Astrocyte (in vitro differentiated cells and primary cell): ENCODE results near the gene CCDC146.

Experiments
- EZH2 ChIP-seq: IDR thresholded peaks from 2 replicates; pipeline ENCODE4 v1.6.1; 2012; ENCODE audit warnings: mild to moderate bottlenecking, low read length, inconsistent platforms; ENCODE audit not compliant: insufficient read depth
- TF ChIP-seq, protein P1 (sequence below): IDR thresholded peaks from 2 replicates; pipeline ENCODE4 v1.5.1; 2011; ENCODE audit warnings: low read depth, mild to moderate bottlenecking, inconsistent platforms, low read length, moderate library complexity; ENCODE audit not compliant: insufficient read depth

GRCh38 chr7:77185866-77186265, 63.5 kb downstream of the CCDC146 start:
- TF ChIP-seq, protein P1, sequence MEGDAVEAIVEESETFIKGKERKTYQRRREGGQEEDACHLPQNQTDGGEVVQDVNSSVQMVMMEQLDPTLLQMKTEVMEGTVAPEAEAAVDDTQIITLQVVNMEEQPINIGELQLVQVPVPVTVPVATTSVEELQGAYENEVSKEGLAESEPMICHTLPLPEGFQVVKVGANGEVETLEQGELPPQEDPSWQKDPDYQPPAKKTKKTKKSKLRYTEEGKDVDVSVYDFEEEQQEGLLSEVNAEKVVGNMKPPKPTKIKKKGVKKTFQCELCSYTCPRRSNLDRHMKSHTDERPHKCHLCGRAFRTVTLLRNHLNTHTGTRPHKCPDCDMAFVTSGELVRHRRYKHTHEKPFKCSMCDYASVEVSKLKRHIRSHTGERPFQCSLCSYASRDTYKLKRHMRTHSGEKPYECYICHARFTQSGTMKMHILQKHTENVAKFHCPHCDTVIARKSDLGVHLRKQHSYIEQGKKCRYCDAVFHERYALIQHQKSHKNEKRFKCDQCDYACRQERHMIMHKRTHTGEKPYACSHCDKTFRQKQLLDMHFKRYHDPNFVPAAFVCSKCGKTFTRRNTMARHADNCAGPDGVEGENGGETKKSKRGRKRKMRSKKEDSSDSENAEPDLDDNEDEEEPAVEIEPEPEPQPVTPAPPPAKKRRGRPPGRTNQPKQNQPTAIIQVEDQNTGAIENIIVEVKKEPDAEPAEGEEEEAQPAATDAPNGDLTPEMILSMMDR: no peak
- no peak for TF ChIP-seq EZH2
